Activated CD4-positive, alpha-beta memory T cell treated with anti-CD3 and anti-CD28 coated beads for 36 hours (primary cell): ENCODE results near the gene NKAIN4. TPM values are rescaled to one million over a fixed set of nuclear protein-coding genes. Genes with fewer than 3 reads are reported as not detected.
"Not testable (repeated sequence)": the region's sequence is repeated elsewhere in the genome, so short reads cannot be mapped to it uniquely, and the experiment has no call there.

Experiments
- CTCF ChIA-PET: fragments of 350-600 bp; sonication (Branson Sonifier 250); formaldehyde crosslinking; loops from one replicate; lab custom pipeline; 2021; ENCODE audit warnings: antibody characterized with exemption, inconsistent platforms; lab: Charles Lee
- POLR2A ChIA-PET: fragments of 350-600 bp; sonication (Branson Sonifier 250); formaldehyde crosslinking; loops from one replicate; lab custom pipeline; 2021; ENCODE audit warnings: antibody characterized with exemption; lab: Charles Lee
- DNase-seq: peaks from one replicate; pipeline ENCODE4 v3.0.0-alpha.2; 2020
- H3K27ac Mint-ChIP-seq: one replicate; pipeline ENCODE4 v1.8.0; 2021; ENCODE audit warnings: mixed read lengths
- H3K27me3 Mint-ChIP-seq: one replicate; pipeline ENCODE4 v1.8.0; 2021; ENCODE audit warnings: mixed read lengths
- H3K36me3 Mint-ChIP-seq: one replicate; pipeline ENCODE4 v1.8.0; 2021; ENCODE audit warnings: mixed read lengths
- H3K4me1 Mint-ChIP-seq: one replicate; pipeline ENCODE4 v1.8.0; 2021; ENCODE audit warnings: low read depth, mixed read lengths
- H3K4me3 Mint-ChIP-seq: one replicate; pipeline ENCODE4 v1.8.0; 2021; ENCODE audit warnings: mild to moderate bottlenecking, mixed read lengths
- H3K9me3 Mint-ChIP-seq: one replicate; pipeline ENCODE4 v1.8.0; 2021; ENCODE audit warnings: mixed read lengths
- intact Hi-C: fragments of 100-400 bp; cut with micrococcal nuclease; formaldehyde crosslinking; loops from one replicate; pipeline ENCODE4 v1.15.1; 2023
- total RNA-seq, 2 experiments: library from RNA; stranded (reverse); gene quantifications; one replicate each; pipeline ENCODE4 v1.2.3, GENCODE V29; 2021

NKAIN4 gene
- total RNA-seq, 2 experiments from 2014 or later: not detected

- DNase-seq: no peak
- ChIA-PET POLR2A (no interaction called here), CTCF (interaction anchor here (1.1 to 4.1 kb wide), 3 partner anchors 13 to 152 kb away, joined by 3 to 58 read pairs (median 19); no protein-coding TSS in a partner anchor)
- no peaks in the 10 kb centered on the region for H3K36me3 Mint-ChIP-seq
- no peaks in the 10 kb centered on the region for H3K9me3 Mint-ChIP-seq
- no peak overlapping the region for H3K4me3 Mint-ChIP-seq
- H3K27me3 Mint-ChIP-seq: peaks cover 22% of the 10 kb centered on the region
- H3K4me1 Mint-ChIP-seq: no peaks in the 10 kb centered on the region
- H3K27ac Mint-ChIP-seq: no peak overlapping the region
- intact Hi-C loops: loop anchor here (10.0 kb wide), 1 partner anchor 159 kb away; no protein-coding TSS in a partner anchor
Observed at GRCh38 chr20:63226042-63226943, 28.0 kb downstream of the NKAIN4 start.

- Mint-ChIP-seq H3K36me3 (no peaks in the 10 kb centered on the region), H3K27ac (no peak overlapping the region), H3K9me3 (no peaks in the 10 kb centered on the region), H3K4me3 (no peak overlapping the region), H3K4me1 (no peaks in the 10 kb centered on the region), H3K27me3 (peaks cover 11% of the 10 kb centered on the region)
- intact Hi-C loops: loop anchor here (10.0 kb wide), 1 partner anchor 160 kb away; no protein-coding TSS in a partner anchor
- CTCF ChIA-PET: interaction anchor here (0.5 to 4.1 kb wide), 9 partner anchors 9 to 153 kb away, joined by 3 to 58 read pairs (median 12); partner anchors contain the start of gene BIRC7
- no peak for DNase-seq
- POLR2A ChIA-PET: no interaction called here
Observed at GRCh38 chr20:63225082-63225454, 29.2 kb downstream of the NKAIN4 start.

GRCh38 chr20:63224412-63225081 is 29.7 kb downstream of the NKAIN4 start:
- H3K4me3 Mint-ChIP-seq: no peak overlapping the region
- ChIA-PET POLR2A (interaction anchor here (1.0 kb wide), 1 partner anchor 9 kb away, joined by 4 read pairs; no protein-coding TSS in a partner anchor), CTCF (interaction anchor here (0.5 to 4.1 kb wide), 20 partner anchors 9 to 272 kb away, joined by 3 to 58 read pairs (median 8); partner anchors contain the start of genes ARFGAP1, BIRC7 and COL20A1)
- peaks cover 5% of the 10 kb centered on the region for H3K27me3 Mint-ChIP-seq
- no peak overlapping the region for H3K27ac Mint-ChIP-seq
- DNase-seq: no peak
- no peaks in the 10 kb centered on the region for H3K9me3 Mint-ChIP-seq
- intact Hi-C loops: loop anchor here (5.0 to 10.0 kb wide), 2 partner anchors 68 to 160 kb away; partner anchors contain the start of gene COL20A1
- H3K4me1 Mint-ChIP-seq: no peaks in the 10 kb centered on the region
- H3K36me3 Mint-ChIP-seq: no peaks in the 10 kb centered on the region

GRCh38 chr20:63223826-63224207 is 30.4 kb downstream of the NKAIN4 start:
- Mint-ChIP-seq H3K27ac (no peak overlapping the region), H3K4me1 (no peaks in the 10 kb centered on the region), H3K4me3 (no peak overlapping the region), H3K36me3 (no peaks in the 10 kb centered on the region), H3K27me3 (no peaks in the 10 kb centered on the region), H3K9me3 (no peaks in the 10 kb centered on the region)
- POLR2A ChIA-PET: interaction anchor here (1.0 kb wide), 1 partner anchor 9 kb away, joined by 4 read pairs; no protein-coding TSS in a partner anchor
- CTCF ChIA-PET: interaction anchor here (0.6 to 4.1 kb wide), 37 partner anchors 10 to 661 kb away, joined by 3 to 58 read pairs (median 6); partner anchors contain the start of genes ARFGAP1, BIRC7 and COL20A1
- intact Hi-C loops: loop anchor here (5.0 to 10.0 kb wide), 2 partner anchors 68 to 161 kb away; partner anchors contain the start of gene COL20A1
- no peak for DNase-seq

GRCh38 chr20:63223121-63223825 is 31.0 kb downstream of the NKAIN4 start:
- ChIA-PET POLR2A (no interaction called here), CTCF (interaction anchor here (0.6 to 4.1 kb wide), 40 partner anchors 10 to 897 kb away, joined by 3 to 58 read pairs (median 6); partner anchors contain the start of genes ARFGAP1, BIRC7 and COL20A1)
- Mint-ChIP-seq H3K4me1 (no peaks in the 10 kb centered on the region), H3K9me3 (no peaks in the 10 kb centered on the region), H3K27me3 (no peaks in the 10 kb centered on the region), H3K27ac (no peak overlapping the region), H3K36me3 (no peaks in the 10 kb centered on the region), H3K4me3 (no peak overlapping the region)
- DNase-seq: peak; percentile 55
- intact Hi-C loops: loop anchor here (5.0 to 10.0 kb wide), 2 partner anchors 69 to 162 kb away; partner anchors contain the start of gene COL20A1

- ChIA-PET CTCF (interaction anchor here (1.1 to 4.1 kb wide), 21 partner anchors 10 to 897 kb away, joined by 3 to 58 read pairs (median 8); partner anchors contain the start of genes ARFGAP1, BIRC7 and COL20A1), POLR2A (no interaction called here)
- Mint-ChIP-seq H3K4me3 (no peak overlapping the region), H3K27me3 (no peaks in the 10 kb centered on the region), H3K36me3 (no peaks in the 10 kb centered on the region), H3K9me3 (no peaks in the 10 kb centered on the region), H3K4me1 (no peaks in the 10 kb centered on the region), H3K27ac (no peak overlapping the region)
- intact Hi-C loops: loop anchor here (5.0 to 10.0 kb wide), 2 partner anchors 70 to 162 kb away; partner anchors contain the start of gene COL20A1
- DNase-seq: no peak
Observed at GRCh38 chr20:63222541-63222940, 31.7 kb downstream of the NKAIN4 start.

- H3K4me3 Mint-ChIP-seq, H3K27ac Mint-ChIP-seq, H3K27me3 Mint-ChIP-seq, H3K36me3 Mint-ChIP-seq, DNase-seq, H3K9me3 Mint-ChIP-seq, POLR2A ChIA-PET, H3K4me1 Mint-ChIP-seq: not testable (repeated sequence)
- CTCF ChIA-PET: interaction anchor here (1.0 kb wide), 1 partner anchor 9 kb away, joined by 3 read pairs; no protein-coding TSS in a partner anchor
- intact Hi-C loops: loop anchor here (5.0 to 10.0 kb wide), 2 partner anchors 71 to 163 kb away; partner anchors contain the start of gene COL20A1
Observed at GRCh38 chr20:63221400-63222053, 32.7 kb downstream of the NKAIN4 start.

GRCh38 chr20:63220696-63221399 is 33.4 kb downstream of the NKAIN4 start:
- no peaks in the 10 kb centered on the region for H3K9me3 Mint-ChIP-seq
- POLR2A ChIA-PET: interaction anchor here (0.6 kb wide), 1 partner anchor 759 kb away, joined by 3 read pairs; the partner anchor contains the start of gene SAMD10

GRCh38 chr20:63219866-63220521 is 34.3 kb downstream of the NKAIN4 start:
- POLR2A ChIA-PET: no interaction called here
- Mint-ChIP-seq H3K9me3 (no peaks in the 10 kb centered on the region), H3K27ac (no peak overlapping the region), H3K4me3 (no peak overlapping the region), H3K27me3 (no peaks in the 10 kb centered on the region), H3K36me3 (peaks cover 5% of the 10 kb centered on the region), H3K4me1 (peaks cover 9% of the 10 kb centered on the region)
- CTCF ChIA-PET: no interaction called here
- no peak for DNase-seq
- intact Hi-C loops: loop anchor here (5.0 to 10.0 kb wide), 3 partner anchors 52 to 165 kb away; partner anchors contain the start of genes ARFGAP1 and COL20A1

More at GRCh38 chr20:63220696-63221399, 33.4 kb downstream of the NKAIN4 start:
- Mint-ChIP-seq H3K4me3 (no peak overlapping the region), H3K27me3 (no peaks in the 10 kb centered on the region), H3K4me1 (peaks cover 6% of the 10 kb centered on the region), H3K27ac (no peak overlapping the region), H3K36me3 (no peaks in the 10 kb centered on the region)
- CTCF ChIA-PET: interaction anchor here (1.0 kb wide), 1 partner anchor 10 kb away, joined by 3 read pairs; no protein-coding TSS in a partner anchor
- intact Hi-C loops: loop anchor here (5.0 to 10.0 kb wide), 2 partner anchors 71 to 164 kb away; partner anchors contain the start of gene COL20A1
- DNase-seq: no peak
